Fibroblast of pulmonary artery (primary cell): ENCODE data around the gene PTPRG.

Experiments used
- DNase-seq: peaks from one replicate; pipeline ENCODE4 v3.0.0-alpha.2; 2010; ENCODE audit warnings: low read depth
- H3K4me3 ChIP-seq: replicated peaks from 2 replicates; pipeline ENCODE4 v1.5.1; 2011; ENCODE audit warnings: low read depth, mild to moderate bottlenecking, control low read depth, low read length, moderate library complexity
- TF ChIP-seq, protein P1 (sequence below): IDR thresholded peaks from 2 replicates; pipeline ENCODE4 v1.5.1; 2011; ENCODE audit warnings: mild to moderate bottlenecking, control low read depth, low read length, inconsistent platforms; ENCODE audit errors: missing control alignments

PTPRG gene

GRCh38 chr3:62193586-62194345 lies 632.4 kb downstream of the PTPRG start:
- TF ChIP-seq, protein P1, sequence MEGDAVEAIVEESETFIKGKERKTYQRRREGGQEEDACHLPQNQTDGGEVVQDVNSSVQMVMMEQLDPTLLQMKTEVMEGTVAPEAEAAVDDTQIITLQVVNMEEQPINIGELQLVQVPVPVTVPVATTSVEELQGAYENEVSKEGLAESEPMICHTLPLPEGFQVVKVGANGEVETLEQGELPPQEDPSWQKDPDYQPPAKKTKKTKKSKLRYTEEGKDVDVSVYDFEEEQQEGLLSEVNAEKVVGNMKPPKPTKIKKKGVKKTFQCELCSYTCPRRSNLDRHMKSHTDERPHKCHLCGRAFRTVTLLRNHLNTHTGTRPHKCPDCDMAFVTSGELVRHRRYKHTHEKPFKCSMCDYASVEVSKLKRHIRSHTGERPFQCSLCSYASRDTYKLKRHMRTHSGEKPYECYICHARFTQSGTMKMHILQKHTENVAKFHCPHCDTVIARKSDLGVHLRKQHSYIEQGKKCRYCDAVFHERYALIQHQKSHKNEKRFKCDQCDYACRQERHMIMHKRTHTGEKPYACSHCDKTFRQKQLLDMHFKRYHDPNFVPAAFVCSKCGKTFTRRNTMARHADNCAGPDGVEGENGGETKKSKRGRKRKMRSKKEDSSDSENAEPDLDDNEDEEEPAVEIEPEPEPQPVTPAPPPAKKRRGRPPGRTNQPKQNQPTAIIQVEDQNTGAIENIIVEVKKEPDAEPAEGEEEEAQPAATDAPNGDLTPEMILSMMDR, result no peak
- no peak for DNase-seq
- H3K4me3 ChIP-seq, result no peak overlapping the region

- no peak overlapping the region for H3K4me3 ChIP-seq
- TF ChIP-seq, protein P1, result no peak
- no peak for DNase-seq
Observed at GRCh38 chr3:62197350-62198012, 636.1 kb downstream of the PTPRG start.

DNA sequence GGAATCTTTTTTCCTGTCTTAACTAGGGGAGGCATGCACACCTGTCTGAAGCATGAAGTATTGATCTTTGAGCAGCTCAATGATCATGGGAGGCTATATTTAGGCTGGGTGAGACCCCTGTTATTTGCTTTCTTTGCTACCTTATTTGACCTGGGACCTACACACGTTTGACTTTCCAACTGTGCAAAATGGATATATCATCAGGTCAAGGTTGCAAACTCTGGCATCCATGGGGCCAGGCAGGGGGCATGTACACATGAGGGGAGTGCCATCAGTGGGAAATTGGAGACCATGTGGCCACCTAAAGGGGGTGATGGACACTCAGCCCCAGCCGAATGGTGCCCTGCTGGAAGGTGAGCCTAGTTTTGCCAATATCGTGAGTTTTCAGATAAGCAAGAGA lies 637.8 kb downstream of the PTPRG start:
- DNase-seq, result no peak
- H3K4me3 ChIP-seq, result no peak overlapping the region
- TF ChIP-seq, protein P1, result no peak

GRCh38 chr3:62201438-62202035 lies 640.2 kb downstream of the PTPRG start:
- TF ChIP-seq, protein P1, result peak; percentile 66
- H3K4me3 ChIP-seq, result no peak overlapping the region
- DNase-seq, result peak; percentile 68

DNA sequence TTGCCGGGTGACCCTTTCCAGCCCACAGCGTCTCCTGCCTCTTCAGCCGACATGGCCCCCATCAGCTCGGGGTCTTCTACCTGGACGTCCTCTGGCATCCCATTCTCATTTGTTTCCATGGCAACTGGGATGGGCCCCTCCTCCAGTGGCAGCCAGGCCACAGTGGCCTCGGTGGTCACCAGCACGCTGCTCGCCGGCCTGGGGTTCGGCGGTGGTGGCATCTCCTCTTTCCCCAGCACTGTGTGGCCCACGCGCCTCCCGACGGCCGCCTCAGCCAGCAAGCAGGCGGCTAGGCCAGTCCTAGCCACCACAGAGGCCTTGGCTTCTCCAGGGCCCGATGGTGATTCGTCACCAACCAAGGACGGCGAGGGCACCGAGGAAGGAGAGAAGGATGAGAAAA lies 641.8 kb downstream of the PTPRG start:
- no peak overlapping the region for H3K4me3 ChIP-seq
- TF ChIP-seq, protein P1, result no peak
- no peak for DNase-seq

- TF ChIP-seq, protein P1, result no peak
- no peak for DNase-seq
- H3K4me3 ChIP-seq, result no peak overlapping the region
Observed at GRCh38 chr3:62203561-62203960, 642.2 kb downstream of the PTPRG start.
